Measurements from ENCODE around the gene MTA1. TPM values are rescaled to one million over a fixed set of nuclear protein-coding genes. Genes with fewer than 3 reads are reported as not detected.

MTA1 gene
- total and polyA plus RNA-seq, 4 donors: 3.7 to 28.1 (median 21.0) TPM

DNA sequence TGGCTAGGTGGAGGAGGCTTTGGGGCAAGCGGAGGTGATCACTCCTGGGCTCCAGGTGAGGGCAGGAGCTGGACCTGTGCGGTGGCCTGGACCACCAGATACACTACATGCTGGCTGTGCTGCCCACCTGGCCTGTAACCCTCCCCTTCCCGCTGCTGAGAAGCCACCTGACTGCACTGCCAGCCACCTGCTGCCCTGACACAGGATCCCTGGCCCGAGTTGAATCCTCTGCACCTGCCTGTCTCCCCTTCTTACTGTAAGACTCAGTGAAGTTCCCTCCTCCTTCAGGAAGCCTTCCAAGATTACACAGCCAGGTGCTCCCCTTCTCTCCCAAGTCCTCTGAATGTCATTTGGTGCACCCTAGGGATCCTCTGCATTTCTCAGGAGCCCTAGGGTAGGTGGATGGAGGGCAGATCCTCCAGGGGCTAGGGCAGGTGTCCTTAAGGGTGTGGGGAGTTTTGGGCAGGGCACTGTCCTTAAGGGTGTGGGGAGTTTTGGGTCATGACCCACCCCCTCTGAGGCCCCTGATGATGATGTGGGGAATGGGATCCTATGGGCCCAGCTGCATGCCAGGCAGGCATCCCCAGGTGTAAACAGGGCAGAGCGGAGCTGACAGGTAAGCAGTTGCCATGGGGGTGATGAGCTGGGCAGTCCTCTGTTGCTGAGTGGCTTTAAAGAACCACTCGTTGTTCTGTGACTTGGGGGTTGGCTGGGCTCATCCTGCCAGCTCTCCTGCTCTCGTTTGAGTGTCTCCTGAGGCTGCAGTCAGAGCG, 6.7 kb upstream of the MTA1 start:
- TF ChIP-seq SP1 (IDR thresholded peaks at IDR 0.05) (no peak), GABPA (IDR thresholded peaks at IDR 0.05 in 1 of 2, conservative IDR thresholded peaks at IDR 0.05 in 1 of 2) (no peak)
- TF ChIP-seq, protein P1, sequence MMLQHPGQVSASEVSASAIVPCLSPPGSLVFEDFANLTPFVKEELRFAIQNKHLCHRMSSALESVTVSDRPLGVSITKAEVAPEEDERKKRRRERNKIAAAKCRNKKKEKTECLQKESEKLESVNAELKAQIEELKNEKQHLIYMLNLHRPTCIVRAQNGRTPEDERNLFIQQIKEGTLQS (IDR thresholded peaks at IDR 0.05): no peak

DNA sequence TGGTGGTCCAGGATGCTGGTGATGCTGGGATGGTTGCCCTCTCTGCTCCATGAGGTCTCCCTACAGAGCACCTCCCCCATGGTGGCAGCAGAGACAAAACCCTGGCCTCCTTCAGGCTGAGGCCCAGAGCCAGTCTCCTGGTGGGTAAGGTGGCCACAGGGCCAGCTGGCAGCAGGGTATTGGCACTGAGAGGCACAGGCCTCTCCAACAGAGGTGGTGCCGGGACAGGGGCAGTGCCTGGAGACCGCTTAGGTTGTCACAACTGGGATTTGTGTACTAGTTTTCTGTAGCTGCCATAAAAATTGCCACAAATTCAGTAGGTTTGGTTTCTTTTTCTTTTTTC, 6.1 kb upstream of the MTA1 start:
- DNase-seq (ENCODE audit: low spot score): no peak
- TF ChIP-seq, protein P1 (IDR thresholded peaks at IDR 0.05): no peak
- TF ChIP-seq, protein P2, sequence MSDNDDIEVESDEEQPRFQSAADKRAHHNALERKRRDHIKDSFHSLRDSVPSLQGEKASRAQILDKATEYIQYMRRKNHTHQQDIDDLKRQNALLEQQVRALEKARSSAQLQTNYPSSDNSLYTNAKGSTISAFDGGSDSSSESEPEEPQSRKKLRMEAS (IDR thresholded peaks at IDR 0.05): no peak
- TF ChIP-seq NR2F2 (IDR thresholded peaks at IDR 0.05) (no peak), EGR1 (IDR thresholded peaks at IDR 0.05; ENCODE audit: low read depth in 2 of 2) (no peak), JUND (IDR thresholded peaks at IDR 0.05) (no peak), RXRA (IDR thresholded peaks at IDR 0.05) (no peak), TAF1 (conservative IDR thresholded peaks at IDR 0.05) (no peak), GABPA (IDR thresholded peaks at IDR 0.05 in 1 of 2, conservative IDR thresholded peaks at IDR 0.05 in 1 of 2) (no peak), FOXA2 (IDR thresholded peaks at IDR 0.05) (no peak), HNF4A (conservative IDR thresholded peaks at IDR 0.05) (no peak), RAD21 (IDR thresholded peaks at IDR 0.05) (no peak), SP1 (IDR thresholded peaks at IDR 0.05) (no peak), HNF4G (IDR thresholded peaks at IDR 0.05) (no peak), FOXA1 (IDR thresholded peaks at IDR 0.05) (no peak)
- TF ChIP-seq, protein P3, sequence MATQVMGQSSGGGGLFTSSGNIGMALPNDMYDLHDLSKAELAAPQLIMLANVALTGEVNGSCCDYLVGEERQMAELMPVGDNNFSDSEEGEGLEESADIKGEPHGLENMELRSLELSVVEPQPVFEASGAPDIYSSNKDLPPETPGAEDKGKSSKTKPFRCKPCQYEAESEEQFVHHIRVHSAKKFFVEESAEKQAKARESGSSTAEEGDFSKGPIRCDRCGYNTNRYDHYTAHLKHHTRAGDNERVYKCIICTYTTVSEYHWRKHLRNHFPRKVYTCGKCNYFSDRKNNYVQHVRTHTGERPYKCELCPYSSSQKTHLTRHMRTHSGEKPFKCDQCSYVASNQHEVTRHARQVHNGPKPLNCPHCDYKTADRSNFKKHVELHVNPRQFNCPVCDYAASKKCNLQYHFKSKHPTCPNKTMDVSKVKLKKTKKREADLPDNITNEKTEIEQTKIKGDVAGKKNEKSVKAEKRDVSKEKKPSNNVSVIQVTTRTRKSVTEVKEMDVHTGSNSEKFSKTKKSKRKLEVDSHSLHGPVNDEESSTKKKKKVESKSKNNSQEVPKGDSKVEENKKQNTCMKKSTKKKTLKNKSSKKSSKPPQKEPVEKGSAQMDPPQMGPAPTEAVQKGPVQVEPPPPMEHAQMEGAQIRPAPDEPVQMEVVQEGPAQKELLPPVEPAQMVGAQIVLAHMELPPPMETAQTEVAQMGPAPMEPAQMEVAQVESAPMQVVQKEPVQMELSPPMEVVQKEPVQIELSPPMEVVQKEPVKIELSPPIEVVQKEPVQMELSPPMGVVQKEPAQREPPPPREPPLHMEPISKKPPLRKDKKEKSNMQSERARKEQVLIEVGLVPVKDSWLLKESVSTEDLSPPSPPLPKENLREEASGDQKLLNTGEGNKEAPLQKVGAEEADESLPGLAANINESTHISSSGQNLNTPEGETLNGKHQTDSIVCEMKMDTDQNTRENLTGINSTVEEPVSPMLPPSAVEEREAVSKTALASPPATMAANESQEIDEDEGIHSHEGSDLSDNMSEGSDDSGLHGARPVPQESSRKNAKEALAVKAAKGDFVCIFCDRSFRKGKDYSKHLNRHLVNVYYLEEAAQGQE (IDR thresholded peaks at IDR 0.05): no peak
- TF ChIP-seq, protein P4, sequence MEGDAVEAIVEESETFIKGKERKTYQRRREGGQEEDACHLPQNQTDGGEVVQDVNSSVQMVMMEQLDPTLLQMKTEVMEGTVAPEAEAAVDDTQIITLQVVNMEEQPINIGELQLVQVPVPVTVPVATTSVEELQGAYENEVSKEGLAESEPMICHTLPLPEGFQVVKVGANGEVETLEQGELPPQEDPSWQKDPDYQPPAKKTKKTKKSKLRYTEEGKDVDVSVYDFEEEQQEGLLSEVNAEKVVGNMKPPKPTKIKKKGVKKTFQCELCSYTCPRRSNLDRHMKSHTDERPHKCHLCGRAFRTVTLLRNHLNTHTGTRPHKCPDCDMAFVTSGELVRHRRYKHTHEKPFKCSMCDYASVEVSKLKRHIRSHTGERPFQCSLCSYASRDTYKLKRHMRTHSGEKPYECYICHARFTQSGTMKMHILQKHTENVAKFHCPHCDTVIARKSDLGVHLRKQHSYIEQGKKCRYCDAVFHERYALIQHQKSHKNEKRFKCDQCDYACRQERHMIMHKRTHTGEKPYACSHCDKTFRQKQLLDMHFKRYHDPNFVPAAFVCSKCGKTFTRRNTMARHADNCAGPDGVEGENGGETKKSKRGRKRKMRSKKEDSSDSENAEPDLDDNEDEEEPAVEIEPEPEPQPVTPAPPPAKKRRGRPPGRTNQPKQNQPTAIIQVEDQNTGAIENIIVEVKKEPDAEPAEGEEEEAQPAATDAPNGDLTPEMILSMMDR (IDR thresholded peaks at IDR 0.05; ENCODE audit: low read depth, low read length, missing input control): no peak
- TF ChIP-seq, protein P5, sequence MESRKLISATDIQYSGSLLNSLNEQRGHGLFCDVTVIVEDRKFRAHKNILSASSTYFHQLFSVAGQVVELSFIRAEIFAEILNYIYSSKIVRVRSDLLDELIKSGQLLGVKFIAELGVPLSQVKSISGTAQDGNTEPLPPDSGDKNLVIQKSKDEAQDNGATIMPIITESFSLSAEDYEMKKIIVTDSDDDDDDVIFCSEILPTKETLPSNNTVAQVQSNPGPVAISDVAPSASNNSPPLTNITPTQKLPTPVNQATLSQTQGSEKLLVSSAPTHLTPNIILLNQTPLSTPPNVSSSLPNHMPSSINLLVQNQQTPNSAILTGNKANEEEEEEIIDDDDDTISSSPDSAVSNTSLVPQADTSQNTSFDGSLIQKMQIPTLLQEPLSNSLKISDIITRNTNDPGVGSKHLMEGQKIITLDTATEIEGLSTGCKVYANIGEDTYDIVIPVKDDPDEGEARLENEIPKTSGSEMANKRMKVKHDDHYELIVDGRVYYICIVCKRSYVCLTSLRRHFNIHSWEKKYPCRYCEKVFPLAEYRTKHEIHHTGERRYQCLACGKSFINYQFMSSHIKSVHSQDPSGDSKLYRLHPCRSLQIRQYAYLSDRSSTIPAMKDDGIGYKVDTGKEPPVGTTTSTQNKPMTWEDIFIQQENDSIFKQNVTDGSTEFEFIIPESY (IDR thresholded peaks at IDR 0.05): no peak
- 45% methylated on average over 2 of the region's 2 CpGs for WGBS
- Histone ChIP-seq H3K27me3 (ENCODE audit: control insufficient read depth in 4 of 4, insufficient read depth in 4 of 4, low read length in 3 of 4) (no peaks in the 10 kb centered on the region), H3K9ac (ENCODE audit: low read depth in 1 of 2, low read length in 2 of 2) (no peak overlapping the region), H3K27ac (ENCODE audit: low read depth in 1 of 2, low read length in 2 of 2) (no peak overlapping the region), H3K4me3 (ENCODE audit: low read depth in 1 of 3, low read length in 3 of 3) (no peak overlapping the region), H3K4me1 (ENCODE audit: control insufficient read depth in 4 of 4, insufficient read depth in 4 of 4, low read length in 3 of 4) (peaks cover 2 to 19% (median 12%) of the 10 kb centered on the region in 4 donors), H3K9me3 (ENCODE audit: control insufficient read depth in 4 of 4, low read length in 3 of 4) (no peaks in the 10 kb centered on the region), H3K36me3 (ENCODE audit: control insufficient read depth in 4 of 4, insufficient read depth in 3 of 4, low read depth in 1 of 4, low read length in 3 of 4) (no peaks in the 10 kb centered on the region)

More for the DNA sequence above, 6.7 kb upstream of the MTA1 start:
- Histone ChIP-seq H3K36me3 (ENCODE audit: control insufficient read depth in 4 of 4, insufficient read depth in 3 of 4, low read depth in 1 of 4, low read length in 3 of 4) (no peaks in the 10 kb centered on the region), H3K27ac (ENCODE audit: low read depth in 1 of 2, low read length in 2 of 2) (no peak overlapping the region), H3K27me3 (ENCODE audit: control insufficient read depth in 4 of 4, insufficient read depth in 4 of 4, low read length in 3 of 4) (no peaks in the 10 kb centered on the region), H3K4me1 (ENCODE audit: control insufficient read depth in 4 of 4, insufficient read depth in 4 of 4, low read length in 3 of 4) (peaks cover 2 to 19% (median 11%) of the 10 kb centered on the region in 4 donors), H3K9ac (ENCODE audit: low read depth in 1 of 2, low read length in 2 of 2) (no peak overlapping the region), H3K4me3 (ENCODE audit: low read depth in 1 of 3, low read length in 3 of 3) (no peak overlapping the region), H3K9me3 (ENCODE audit: control insufficient read depth in 4 of 4, low read length in 3 of 4) (no peaks in the 10 kb centered on the region)
- no peak for DNase-seq (ENCODE audit: low spot score)
- WGBS: 85% methylated on average over 8 of the region's 8 CpGs
